DMS79 (cell line): ENCODE data around the gene PXDC1.
A peak's percentile ranks its signal among the peaks of the same experiment; 100 is the strongest.
"Not testable (repeated sequence)": the region's sequence is repeated elsewhere in the genome, so short reads cannot be mapped to it uniquely, and the experiment has no call there.

Experiments used
- DNase-seq: peaks from one replicate; lab custom pipeline; 2025; lab: John Stamatoyannopoulos, UW

PXDC1 gene

GRCh38 chr6:3708540-3708939 is 43.0 kb downstream of the PXDC1 start:
- no peak for DNase-seq

DNA sequence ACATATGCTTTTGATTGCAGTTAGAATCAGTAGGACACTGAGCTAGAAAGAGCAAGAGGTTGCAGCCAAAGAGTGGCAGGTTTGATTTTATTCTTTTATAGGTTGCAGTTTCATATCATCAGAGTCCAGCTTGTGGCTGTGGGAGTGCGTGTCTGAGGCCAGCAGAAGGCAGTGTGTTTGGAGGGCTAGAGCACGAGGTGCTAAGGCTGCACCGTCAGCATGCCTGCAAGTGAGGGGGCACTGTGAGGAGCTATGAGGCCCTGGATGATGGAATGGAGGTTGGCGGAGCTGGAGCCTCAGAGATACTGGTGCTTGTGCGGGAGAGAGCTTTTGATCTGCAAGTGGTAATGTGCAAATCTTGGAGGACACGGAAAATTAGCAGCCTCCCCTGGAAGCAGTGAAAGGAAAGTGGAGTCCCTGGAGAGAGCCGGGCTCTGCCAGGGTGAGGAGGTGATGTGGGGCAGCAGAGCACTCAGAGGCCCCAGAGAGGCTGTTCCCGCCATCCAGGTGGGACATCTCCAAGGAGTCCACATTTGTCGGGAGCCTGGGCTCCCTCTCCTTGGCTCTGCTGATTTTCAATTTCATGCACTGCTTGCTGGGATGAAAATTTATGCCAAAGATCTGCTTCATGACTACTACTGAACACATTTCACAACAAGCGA is 43.6 kb downstream of the PXDC1 start:
- no peak for DNase-seq

- DNase-seq: no peak
These were observed 44.5 kb downstream of the PXDC1 start for GRCh38 chr6:3707024-3707423.

DNA sequence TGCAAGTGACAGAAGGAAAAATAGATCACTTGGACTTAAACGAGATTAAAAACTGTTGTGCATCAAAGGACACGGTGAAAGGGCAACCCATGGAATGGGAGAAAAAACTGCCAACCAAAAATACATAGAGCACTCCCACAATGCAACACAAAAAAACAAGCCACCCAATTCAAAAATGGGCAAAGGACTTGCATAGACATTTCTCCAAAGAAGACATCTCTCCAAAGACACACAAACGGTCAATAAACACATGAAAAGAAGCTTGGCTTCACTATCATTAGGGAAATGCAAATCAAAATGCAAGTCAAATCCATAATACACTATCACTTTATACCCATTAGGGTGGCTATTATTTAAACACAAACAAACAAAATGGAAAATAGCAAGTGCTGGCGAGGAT is 45.0 kb downstream of the PXDC1 start:
- no peak for DNase-seq

DNA sequence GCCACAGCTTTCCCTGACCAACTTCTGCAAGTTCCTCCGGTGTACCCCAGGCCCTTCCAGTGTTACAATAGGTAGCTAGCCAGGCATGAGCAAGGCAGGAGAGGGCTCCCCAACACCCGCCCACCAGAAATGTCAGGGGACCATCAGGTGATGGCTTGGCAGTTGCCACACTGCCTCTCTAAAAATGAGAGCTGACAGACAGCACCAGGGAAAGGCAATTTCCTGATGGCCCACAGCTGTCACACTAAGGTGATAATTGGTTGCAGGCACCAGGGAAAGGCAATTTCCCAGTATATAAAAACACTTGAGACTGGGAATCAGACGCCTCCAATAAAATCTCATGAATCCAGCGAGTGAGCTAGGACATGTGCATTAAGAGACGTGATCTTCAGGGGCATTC is 49.9 kb downstream of the PXDC1 start:
- no peak for DNase-seq

GRCh38 chr6:3699231-3699630 is 52.3 kb downstream of the PXDC1 start:
- no peak for DNase-seq

GRCh38 chr6:3698021-3698420 is 53.5 kb downstream of the PXDC1 start:
- no peak for DNase-seq

DNA sequence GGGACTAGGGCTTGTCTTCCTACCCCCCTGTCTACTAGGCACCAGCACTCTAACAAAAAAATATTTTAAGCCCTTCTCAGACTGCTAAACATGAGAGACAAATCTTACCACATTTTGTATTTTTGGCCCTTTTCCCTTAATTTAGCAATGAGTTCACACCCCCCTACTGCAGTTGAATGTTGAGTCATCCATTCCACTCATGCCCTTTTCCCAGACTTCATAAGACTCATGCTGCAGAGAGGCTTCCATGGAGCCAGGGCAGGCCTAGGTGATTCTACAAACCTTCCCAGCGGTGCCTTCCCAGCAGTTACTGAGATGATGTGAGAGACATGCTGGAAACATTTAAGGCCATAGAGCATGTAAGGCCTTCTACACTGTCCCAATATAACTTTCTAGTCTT is 53.9 kb downstream of the PXDC1 start:
- DNase-seq: no peak

DNA sequence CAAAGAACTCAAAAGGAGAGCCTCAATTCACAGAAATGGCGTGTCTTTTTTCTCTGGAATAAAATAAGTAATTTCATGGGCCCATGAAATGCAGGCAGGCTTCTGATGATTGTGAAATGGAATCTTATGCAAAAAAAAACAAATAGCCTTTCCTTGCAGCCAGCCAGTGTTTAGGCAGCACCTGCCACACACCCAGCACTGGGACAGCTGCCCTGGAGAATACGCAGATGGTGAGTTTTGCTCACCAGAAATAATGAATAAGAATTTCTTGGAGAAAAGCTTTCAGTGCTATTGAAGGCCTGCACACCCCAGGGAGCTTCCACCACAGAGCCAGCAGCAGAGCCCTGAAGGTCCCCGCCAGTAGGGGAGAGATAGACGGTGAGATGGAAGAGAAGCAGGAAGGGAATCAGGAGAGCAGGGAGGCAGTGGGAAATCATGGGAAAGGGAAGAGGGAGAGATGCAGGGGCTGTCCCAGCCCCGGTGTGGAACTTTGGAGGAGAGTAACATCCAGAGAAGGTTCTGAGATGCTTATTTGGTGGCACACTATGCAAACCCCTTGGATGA is 54.9 kb downstream of the PXDC1 start:
- no peak for DNase-seq

DNA sequence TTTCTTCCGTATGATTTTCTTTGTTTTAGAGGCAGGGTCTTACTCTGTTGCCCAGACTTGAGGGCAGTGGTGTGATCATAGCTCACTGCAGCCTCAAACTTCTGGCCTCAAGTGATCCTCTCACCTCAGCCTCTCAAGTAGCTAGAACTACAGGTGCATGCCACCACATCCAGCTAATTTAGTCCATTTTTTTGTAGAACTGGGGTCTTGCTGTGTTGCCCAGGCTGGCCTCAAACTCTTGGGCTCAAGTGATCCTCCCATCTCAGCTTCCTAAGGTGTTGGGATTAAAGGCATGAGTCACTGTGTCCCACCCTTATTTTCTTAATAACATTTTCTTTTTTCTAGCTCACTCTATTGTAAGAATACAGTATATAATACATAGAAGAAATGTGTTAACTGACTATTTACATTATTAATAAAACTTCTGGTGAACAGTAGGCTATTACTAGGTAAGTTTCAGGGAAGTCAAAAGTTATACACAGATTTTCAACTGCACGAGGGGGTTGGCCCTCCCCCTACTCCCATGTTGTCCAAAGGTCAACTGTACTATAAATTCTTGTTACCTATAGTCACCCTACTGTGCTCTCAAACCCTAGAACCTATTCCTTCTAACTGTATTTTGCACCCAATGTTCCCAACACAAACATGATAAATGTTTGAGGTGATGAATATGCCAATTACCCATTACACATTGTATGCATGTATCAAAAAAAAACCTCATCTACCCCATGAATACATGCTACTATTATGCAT is 56.3 kb downstream of the PXDC1 start:
- DNase-seq: no peak

GRCh38 chr6:3693831-3694230 is 57.7 kb downstream of the PXDC1 start:
- no peak for DNase-seq

GRCh38 chr6:3690506-3690905 is 61.0 kb downstream of the PXDC1 start:
- DNase-seq: no peak

DNA sequence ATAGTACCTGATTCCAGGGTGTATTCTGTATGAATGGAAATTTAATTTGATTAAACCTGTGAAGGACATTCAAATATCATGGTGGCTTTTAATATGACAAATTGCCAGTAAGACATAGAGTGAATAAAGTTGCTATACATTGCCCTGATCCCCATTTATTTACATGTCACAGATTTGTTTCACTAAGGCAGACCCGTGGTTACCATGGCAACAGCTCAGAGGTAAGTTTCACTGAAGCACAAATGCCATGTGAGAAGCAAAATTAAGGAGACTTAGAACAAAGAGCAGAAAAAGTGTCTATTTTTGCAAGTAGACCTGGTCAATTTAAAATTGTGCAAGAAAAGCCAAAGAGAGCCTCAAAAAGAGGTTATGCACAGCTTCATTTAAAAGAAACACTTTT is 63.7 kb downstream of the PXDC1 start:
- DNase-seq: peak; percentile 0

GRCh38 chr6:3683331-3683730 is 68.2 kb downstream of the PXDC1 start:
- no peak for DNase-seq

DNA sequence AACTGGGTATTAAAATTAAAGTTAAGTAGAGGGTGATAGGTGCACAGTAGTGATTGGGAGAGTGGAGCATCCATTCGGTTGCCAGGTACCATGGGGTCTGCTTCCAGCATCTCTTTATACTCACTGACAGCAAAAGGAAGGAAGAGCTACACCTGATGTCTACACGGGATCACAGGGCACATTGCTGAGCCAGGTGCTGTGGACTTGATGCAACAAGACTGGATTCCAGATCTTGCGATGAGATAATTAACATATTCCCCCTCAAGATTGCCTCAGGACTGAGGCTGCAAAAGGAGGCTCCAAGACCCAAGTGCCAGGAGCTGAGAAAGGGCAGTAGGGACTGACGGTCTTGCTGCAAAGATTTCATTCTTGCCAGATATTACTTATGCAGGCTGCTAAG is 72.6 kb downstream of the PXDC1 start:
- DNase-seq: no peak

GRCh38 chr6:3677751-3678150 is 73.8 kb downstream of the PXDC1 start:
- DNase-seq: not testable (repeated sequence)

DNA sequence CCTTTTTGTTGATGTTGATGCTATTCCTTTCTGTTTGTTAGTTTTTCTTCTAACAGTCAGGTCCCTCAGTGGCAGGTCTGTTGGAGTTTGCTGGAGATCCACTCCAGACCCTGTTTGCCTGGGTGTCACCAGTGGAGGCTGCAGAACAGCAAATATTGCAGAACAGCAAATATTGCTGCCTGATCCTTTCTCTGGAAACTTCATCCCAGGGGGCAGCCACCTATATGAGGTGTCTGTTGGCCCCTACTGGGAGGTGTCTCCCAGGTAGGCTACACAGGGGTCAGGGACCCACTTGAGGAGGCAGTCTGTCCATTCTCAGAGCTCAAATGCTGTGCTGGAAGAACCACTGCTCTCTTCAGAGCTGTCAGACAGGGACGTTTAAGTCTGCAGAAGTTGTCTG is 74.2 kb downstream of the PXDC1 start:
- DNase-seq: not testable (repeated sequence)
